WTC11 (cell line): Measurements from ENCODE around the gene CIPC. TPM values are rescaled to one million over a fixed set of nuclear protein-coding genes. Genes with fewer than 3 reads are reported as not detected.

ENCODE experiments used
- ATAC-seq: fragments of 200-7000 bp; cut with Tn5 transposase; 2 replicates; pipeline ENCODE4 v1.10.0; 2021; ENCODE audit warnings: mild to moderate bottlenecking, moderate library complexity
- CTCF ChIA-PET: fragments of 300-600 bp; sonication (Branson Sonifier 250); formaldehyde crosslinking; loops from one replicate; lab custom pipeline; 2021; ENCODE audit warnings: antibody characterized with exemption; lab: Charles Lee
- POLR2A ChIA-PET: fragments of 350-600 bp; sonication (Branson Sonifier 250); formaldehyde crosslinking; loops from one replicate; lab custom pipeline; 2021; ENCODE audit warnings: antibody characterized with exemption; lab: Charles Lee
- DNase-seq: peaks from one replicate; pipeline ENCODE4 v3.0.0; 2021; ENCODE audit warnings: low spot score
- H3K27ac Mint-ChIP-seq: 2 replicates; pipeline ENCODE4 v1.8.0; 2021; ENCODE audit warnings: mixed read lengths
- H3K27me3 Mint-ChIP-seq: 2 replicates; pipeline ENCODE4 v1.8.0; 2021; ENCODE audit warnings: low read depth, mild to moderate bottlenecking, moderate library complexity, mixed read lengths
- H3K36me3 Mint-ChIP-seq: 2 replicates; pipeline ENCODE4 v1.8.0; 2021; ENCODE audit warnings: mixed read lengths
- H3K4me1 Mint-ChIP-seq: 2 replicates; pipeline ENCODE4 v1.8.0; 2022; ENCODE audit warnings: mixed read lengths
- H3K4me3 Mint-ChIP-seq: 2 replicates; pipeline ENCODE4 v1.8.0; 2021; ENCODE audit warnings: mild to moderate bottlenecking, moderate library complexity, mixed read lengths
- H3K9me3 Mint-ChIP-seq: 2 replicates; pipeline ENCODE4 v1.8.0; 2021; ENCODE audit warnings: mixed read lengths
- ATF1 ChIP-seq: sonication (generic); formaldehyde crosslinking; IDR thresholded peaks from 2 replicates; pipeline ENCODE4 v1.8.1; 2023; ENCODE audit warnings: mild to moderate bottlenecking, moderate library complexity, missing genetic modification reagents
- CREB1 ChIP-seq: sonication (generic); formaldehyde crosslinking; IDR thresholded peaks from 2 replicates; pipeline ENCODE4 v1.8.0; 2023; ENCODE audit warnings: mild to moderate bottlenecking, missing genetic modification reagents
- ETV6 ChIP-seq: sonication (generic); formaldehyde crosslinking; IDR thresholded peaks from 2 replicates; pipeline ENCODE4 v1.8.1; 2022; ENCODE audit warnings: mild to moderate bottlenecking, missing genetic modification reagents
- FOXK1 ChIP-seq: sonication (generic); formaldehyde crosslinking; IDR thresholded peaks from 2 replicates; pipeline ENCODE4 v1.8.0; 2022; ENCODE audit warnings: mild to moderate bottlenecking, moderate library complexity, missing genetic modification reagents
- GABPB1 ChIP-seq: sonication (generic); formaldehyde crosslinking; IDR thresholded peaks from 2 replicates; pipeline ENCODE4 v1.8.1; 2023; ENCODE audit warnings: mild to moderate bottlenecking, missing genetic modification reagents
- HMGA2 ChIP-seq: fragments of 250-450 bp; sonication (Bioruptor Pico); IDR thresholded peaks from 2 replicates; pipeline ENCODE4 v1.4.0; 2021; ENCODE audit warnings: mild to moderate bottlenecking, moderate library complexity
- JUN ChIP-seq: sonication (generic); formaldehyde crosslinking; IDR thresholded peaks from 2 replicates; pipeline ENCODE4 v1.8.0; 2023; ENCODE audit warnings: mild to moderate bottlenecking, missing genetic modification reagents
- MLX ChIP-seq: sonication (generic); formaldehyde crosslinking; IDR thresholded peaks from 2 replicates; pipeline ENCODE4 v1.8.1; 2023; ENCODE audit warnings: mild to moderate bottlenecking, missing genetic modification reagents, moderate library complexity
- NR2C2 ChIP-seq: sonication (generic); formaldehyde crosslinking; IDR thresholded peaks from 2 replicates; pipeline ENCODE4 v1.8.0; 2022; ENCODE audit warnings: mild to moderate bottlenecking, missing genetic modification reagents
- PRDM15 ChIP-seq: sonication (generic); formaldehyde crosslinking; IDR thresholded peaks from 2 replicates; pipeline ENCODE4 v1.8.0; 2022; ENCODE audit warnings: missing genetic modification reagents
- RELA ChIP-seq: sonication (generic); formaldehyde crosslinking; IDR thresholded peaks from 2 replicates; pipeline ENCODE4 v1.8.1; 2022; ENCODE audit warnings: missing genetic modification reagents, mild to moderate bottlenecking, borderline replicate concordance
- SMAD4 ChIP-seq: sonication (generic); formaldehyde crosslinking; IDR thresholded peaks from 2 replicates; pipeline ENCODE4 v1.8.0; 2022; ENCODE audit warnings: mild to moderate bottlenecking, missing genetic modification reagents
- TEAD1 ChIP-seq: sonication (generic); formaldehyde crosslinking; IDR thresholded peaks from 2 replicates; pipeline ENCODE4 v1.8.0; 2022; ENCODE audit warnings: mild to moderate bottlenecking, missing genetic modification reagents
- USF2 ChIP-seq: sonication (generic); formaldehyde crosslinking; IDR thresholded peaks from 2 replicates; pipeline ENCODE4 v1.8.1; 2023; ENCODE audit warnings: mild to moderate bottlenecking, missing genetic modification reagents, moderate library complexity
- ZNF138 ChIP-seq: sonication (generic); formaldehyde crosslinking; conservative IDR thresholded peaks from 2 replicates; pipeline ENCODE4 v1.8.1; 2022; ENCODE audit warnings: mild to moderate bottlenecking, moderate library complexity, missing genetic modification reagents
- total RNA-seq: library from RNA; stranded (reverse); gene quantifications from 3 replicates; pipeline ENCODE4 v1.2.3, GENCODE V29; 2021

CIPC gene
- total RNA-seq, 1 experiment from 2014 or later = 25.4 TPM

- TF ChIP-seq GABPB1 (CRISPR knock-in tag) (no peak), ETV6 (peak; percentile 84), CREB1 (CRISPR knock-in tag) (no peak), HMGA2 (CRISPR knock-in tag) (peak; percentile 38; the same call in 1 of the 2 replicates), FOXK1 (peak; percentile 32; the same call in 1 of the 2 replicates), USF2 (CRISPR knock-in tag) (no peak), TEAD1 (CRISPR knock-in tag) (peak; percentile 42; the same call in 1 of the 2 replicates), PRDM15 (CRISPR knock-in tag) (0 out of 2 replicates have a peak, but pooled peaks have one; percentile 42)
- Mint-ChIP-seq H3K27ac (peak overlapping the region; percentile 100), H3K4me1 (peaks cover 52% of the 10 kb centered on the region), H3K9me3 (no peaks in the 10 kb centered on the region), H3K27me3 (no peaks in the 10 kb centered on the region), H3K36me3 (peaks cover 56% of the 10 kb centered on the region), H3K4me3 (peak overlapping the region; percentile 28)
- ChIA-PET POLR2A (interaction anchor here (1.1 to 1.5 kb wide), 2 partner anchors 13 to 31 kb away, joined by 4 to 5 read pairs; partner anchors contain the start of gene CIPC), CTCF (interaction anchor here (0.6 to 4.2 kb wide), 16 partner anchors 12 to 266 kb away, joined by 3 to 57 read pairs (median 4); partner anchors contain the start of genes SAMD15, TMED8 and ZDHHC22)
- ATAC-seq = peak; percentile 92
- peak; percentile 69 for DNase-seq
Measured at GRCh38 chr14:77111021-77111420, 13.0 kb downstream of the CIPC start.

GRCh38 chr14:77113644-77114043, 15.6 kb downstream of the CIPC start:
- H3K9me3 Mint-ChIP-seq = no peaks in the 10 kb centered on the region
- POLR2A ChIA-PET = interaction anchor here (0.8 kb wide), 1 partner anchor 15 kb away, joined by 5 read pairs; no protein-coding TSS in a partner anchor
- no peak overlapping the region for H3K4me3 Mint-ChIP-seq

GRCh38 chr14:77114609-77115008, 16.6 kb downstream of the CIPC start:
- DNase-seq (no peak), ATAC-seq (no peak)
- Mint-ChIP-seq H3K27me3 (no peaks in the 10 kb centered on the region), H3K9me3 (no peaks in the 10 kb centered on the region), H3K27ac (peak overlapping the region; percentile 54; the same call in 1 of the 2 replicates), H3K4me1 (peaks cover 39% of the 10 kb centered on the region), H3K4me3 (no peak overlapping the region), H3K36me3 (peaks cover 42% of the 10 kb centered on the region)
- TF ChIP-seq RELA (CRISPR knock-in tag) (no peak), NR2C2 (no peak), ATF1 (CRISPR knock-in tag) (no peak), SMAD4 (CRISPR knock-in tag) (no peak)
- ChIA-PET POLR2A (no interaction called here), CTCF (interaction anchor here (1.3 to 4.6 kb wide), 3 partner anchors 10 to 38 kb away, joined by 4 to 32 read pairs (median 7); partner anchors contain the start of gene ZDHHC22)

More at GRCh38 chr14:77113644-77114043, 15.6 kb downstream of the CIPC start:
- ATAC-seq (peak; percentile 11; the same call in 1 of the 2 replicates), DNase-seq (no peak)
- H3K27ac Mint-ChIP-seq = peak overlapping the region; percentile 91
- peaks cover 51% of the 10 kb centered on the region for H3K36me3 Mint-ChIP-seq
- TF ChIP-seq MLX (CRISPR knock-in tag) = no peak
- no peak for TF ChIP-seq JUN (CRISPR knock-in tag)
- TF ChIP-seq ZNF138 = no peak
- TF ChIP-seq, all 79 proteins: peak for 0
- CTCF ChIA-PET = interaction anchor here (0.9 to 4.6 kb wide), 8 partner anchors 11 to 99 kb away, joined by 3 to 32 read pairs (median 4); no protein-coding TSS in a partner anchor
- H3K4me1 Mint-ChIP-seq = peaks cover 47% of the 10 kb centered on the region
- H3K27me3 Mint-ChIP-seq = no peaks in the 10 kb centered on the region
